Mucosa of stomach (tissue), 1 donor: ENCODE results near the gene LINC01488.

Source experiments
- H3K27me3 ChIP-seq: one replicate; pipeline ENCODE4 v1.7.0; 2013; ENCODE audit warnings: mild to moderate bottlenecking, low read length; ENCODE audit not compliant: control insufficient read depth, insufficient read depth
- H3K36me3 ChIP-seq: one replicate; pipeline ENCODE4 v1.7.0; 2013; ENCODE audit warnings: low read length; ENCODE audit not compliant: control insufficient read depth, insufficient read depth
- H3K4me1 ChIP-seq: one replicate; pipeline ENCODE4 v1.7.0; 2013; ENCODE audit warnings: mild to moderate bottlenecking, low read length; ENCODE audit not compliant: control insufficient read depth, insufficient read depth
- H3K4me3 ChIP-seq: one replicate; pipeline ENCODE4 v1.7.0; 2013; ENCODE audit warnings: low read length
- H3K9ac ChIP-seq: one replicate; pipeline ENCODE4 v1.7.0; 2013; ENCODE audit warnings: mild to moderate bottlenecking, low read length, moderate library complexity
- H3K9me3 ChIP-seq: one replicate; pipeline ENCODE4 v1.7.0; 2013; ENCODE audit warnings: mild to moderate bottlenecking, low read length, moderate library complexity; ENCODE audit not compliant: control insufficient read depth
- donor health status: Pancreatic carcinoma.

The LINC01488 gene

DNA sequence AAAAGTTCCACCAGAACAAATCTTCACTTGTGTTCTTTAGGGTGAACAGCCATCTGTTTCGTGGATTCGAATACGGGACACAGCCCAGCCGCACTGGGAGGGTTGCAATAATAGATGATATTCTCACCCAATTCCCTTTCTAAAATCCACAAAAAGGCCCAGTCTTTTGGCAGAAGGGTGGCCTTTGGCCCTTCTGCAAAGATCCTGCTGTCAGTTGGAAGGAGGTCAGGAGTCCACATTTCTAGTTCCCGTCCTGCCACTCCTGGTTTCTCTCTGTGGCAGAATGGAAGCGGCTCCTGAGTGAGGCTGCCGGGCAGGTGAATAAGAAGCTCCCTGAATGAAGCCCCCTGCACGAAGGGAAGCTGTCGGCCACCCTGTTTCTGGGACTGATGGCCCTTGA is 11.2 kb upstream of the LINC01488 start:
- Histone ChIP-seq H3K9ac (no peak overlapping the region), H3K27me3 (no peaks in the 10 kb centered on the region), H3K4me1 (peaks cover 21% of the 10 kb centered on the region), H3K36me3 (no peaks in the 10 kb centered on the region), H3K4me3 (no peak overlapping the region), H3K9me3 (no peaks in the 10 kb centered on the region)

DNA sequence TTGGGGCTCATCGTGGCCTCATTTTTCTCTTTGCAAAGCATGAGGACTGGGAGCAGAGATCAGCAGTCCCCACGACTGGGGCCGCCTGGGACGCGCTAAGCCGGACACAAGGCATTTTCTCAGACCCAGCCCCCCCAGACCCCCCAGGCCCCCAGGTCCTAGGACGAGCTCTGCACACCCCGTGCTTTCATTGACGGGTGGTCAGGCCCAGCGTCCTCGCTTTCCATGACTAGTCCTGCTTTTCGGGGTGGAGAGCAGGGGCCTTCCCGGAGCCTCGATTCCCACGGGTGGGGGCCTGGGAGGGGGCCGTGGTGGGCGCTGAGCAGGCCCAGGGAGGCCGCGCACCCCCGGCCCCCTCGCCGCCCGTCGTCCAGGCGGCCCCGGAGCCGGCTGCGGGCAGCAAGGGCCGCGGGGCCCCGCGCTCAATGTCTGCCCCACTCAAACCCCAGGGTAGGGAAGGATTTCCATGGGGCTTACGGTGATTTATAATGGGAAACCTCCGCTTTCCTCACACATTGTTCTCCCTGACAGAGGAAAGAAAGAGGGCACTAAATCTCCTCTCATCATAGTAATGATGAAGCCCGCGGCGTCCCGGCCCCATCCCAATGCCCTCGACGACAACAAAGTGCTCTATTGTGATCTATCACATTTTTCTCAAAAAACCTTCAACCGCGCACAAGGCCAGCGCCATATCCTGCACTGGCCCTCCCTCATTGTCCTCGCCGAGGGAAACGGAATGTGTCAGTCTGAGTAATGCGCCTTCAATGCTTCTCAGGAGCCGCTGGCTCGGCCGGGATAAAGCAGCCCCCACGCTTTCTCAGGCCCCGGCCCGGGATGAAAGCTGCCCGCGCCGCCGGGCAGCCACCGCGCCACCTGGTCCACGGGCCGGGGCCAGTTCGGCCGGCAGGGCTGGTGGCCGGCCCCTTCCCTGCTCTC is 10.4 kb upstream of the LINC01488 start:
- no peaks in the 10 kb centered on the region for H3K9me3 ChIP-seq
- H3K4me1 ChIP-seq, result peaks cover 13% of the 10 kb centered on the region
- no peaks in the 10 kb centered on the region for H3K36me3 ChIP-seq
- no peak overlapping the region for H3K9ac ChIP-seq
- H3K27me3 ChIP-seq, result no peaks in the 10 kb centered on the region
- H3K4me3 ChIP-seq, result no peak overlapping the region

- Histone ChIP-seq H3K9ac (no peak overlapping the region), H3K4me1 (peaks cover 18% of the 10 kb centered on the region), H3K36me3 (no peaks in the 10 kb centered on the region), H3K9me3 (no peaks in the 10 kb centered on the region), H3K4me3 (no peak overlapping the region), H3K27me3 (no peaks in the 10 kb centered on the region)
Observed at GRCh38 chr11:69471729-69472540, 9.5 kb upstream of the LINC01488 start.

DNA sequence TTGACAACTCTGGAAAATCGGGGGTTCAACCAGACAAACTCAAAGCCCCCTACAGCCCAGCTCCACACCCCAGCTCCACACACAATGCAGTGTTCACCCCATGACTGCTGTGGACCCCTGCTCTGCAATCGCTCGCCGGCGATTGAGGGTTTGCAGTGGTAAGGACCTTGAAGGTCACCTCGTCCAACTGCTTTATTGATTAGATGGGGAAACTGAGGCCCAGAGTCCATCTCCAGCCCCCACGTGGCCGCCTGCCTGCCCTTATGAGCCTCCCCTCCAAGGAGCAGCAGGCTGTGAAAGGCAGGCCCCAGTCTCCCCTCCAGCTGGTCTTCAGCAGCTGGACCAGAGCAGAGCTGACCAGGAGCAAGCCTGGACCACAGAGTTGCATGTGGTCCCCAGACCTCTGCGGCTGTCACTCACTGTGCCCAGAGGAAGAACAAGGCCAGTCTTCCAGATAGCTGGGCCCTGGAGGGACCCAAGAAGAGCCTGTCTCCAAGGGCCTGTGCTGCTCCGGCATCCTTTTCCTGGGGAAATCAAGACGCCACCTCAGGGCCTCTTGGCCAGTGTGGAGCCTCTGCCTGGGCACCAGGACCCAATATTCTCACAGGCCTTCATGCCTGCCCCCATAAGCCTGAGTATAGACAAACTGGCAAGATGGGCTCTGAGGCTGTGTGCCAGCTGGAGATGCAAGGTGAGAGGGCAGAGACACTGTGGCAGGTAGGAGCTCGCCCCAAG is 8.8 kb upstream of the LINC01488 start:
- Histone ChIP-seq H3K9ac (no peak overlapping the region), H3K36me3 (no peaks in the 10 kb centered on the region), H3K27me3 (no peaks in the 10 kb centered on the region), H3K4me1 (peaks cover 19% of the 10 kb centered on the region), H3K9me3 (no peaks in the 10 kb centered on the region), H3K4me3 (no peak overlapping the region)

DNA sequence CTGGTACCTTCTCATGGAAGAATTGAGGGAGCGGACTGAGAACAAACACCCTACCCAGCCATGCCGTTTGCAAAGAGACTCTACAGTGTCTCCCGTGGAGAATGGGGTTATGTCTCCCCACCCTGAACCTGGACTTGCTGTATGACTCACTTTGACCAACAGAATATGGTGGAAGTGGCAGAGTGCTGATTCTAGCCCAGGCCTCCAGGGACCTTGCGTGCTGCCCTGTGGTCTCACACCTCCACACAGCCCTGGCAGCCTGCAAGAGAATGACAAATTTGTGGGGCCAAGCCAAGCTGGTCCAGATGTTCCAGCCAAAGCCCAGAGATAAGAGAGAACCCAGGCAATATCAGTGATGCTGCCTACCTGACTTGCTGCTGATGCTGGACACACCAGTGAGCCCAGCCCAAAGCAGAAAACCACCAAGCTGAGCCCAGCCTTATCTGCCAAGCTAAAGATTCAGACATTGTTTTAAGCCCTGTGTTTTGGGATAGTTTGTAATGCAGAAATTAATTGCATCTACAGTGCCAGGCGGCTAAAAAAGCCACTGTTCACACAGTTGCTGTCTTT is 8.1 kb upstream of the LINC01488 start:
- no peak overlapping the region for H3K9ac ChIP-seq
- no peaks in the 10 kb centered on the region for H3K9me3 ChIP-seq
- no peaks in the 10 kb centered on the region for H3K27me3 ChIP-seq
- peaks cover 15% of the 10 kb centered on the region for H3K4me1 ChIP-seq
- no peak overlapping the region for H3K4me3 ChIP-seq
- H3K36me3 ChIP-seq, result no peaks in the 10 kb centered on the region

DNA sequence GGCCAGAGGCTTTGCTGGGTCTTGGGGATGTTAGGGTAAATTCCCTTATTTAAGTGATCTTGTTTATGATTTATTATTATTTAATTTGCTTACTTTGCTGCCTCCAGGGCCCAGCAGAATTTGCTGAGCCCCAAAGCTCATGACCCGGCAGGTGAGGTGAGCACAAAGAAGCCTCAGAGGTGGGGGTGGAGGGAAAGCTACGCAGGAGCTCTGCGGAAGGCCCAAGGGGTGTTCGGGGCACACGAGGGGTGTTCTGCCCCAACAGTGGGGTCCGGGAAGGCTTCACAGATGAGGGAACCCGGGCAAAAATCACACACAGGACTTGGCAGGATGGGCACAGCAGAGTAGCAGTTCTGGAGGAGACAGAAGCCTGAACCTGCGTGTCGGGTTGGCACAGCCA is 6.7 kb upstream of the LINC01488 start:
- H3K4me3 ChIP-seq, result no peak overlapping the region

GRCh38 chr11:69475141-69475865 is 6.2 kb upstream of the LINC01488 start:
- H3K9me3 ChIP-seq, result no peaks in the 10 kb centered on the region
- no peak overlapping the region for H3K9ac ChIP-seq
- H3K4me1 ChIP-seq, result peaks cover 27% of the 10 kb centered on the region
- H3K27me3 ChIP-seq, result no peaks in the 10 kb centered on the region
- H3K36me3 ChIP-seq, result no peaks in the 10 kb centered on the region
- H3K4me3 ChIP-seq, result no peak overlapping the region

More for the DNA sequence above, 6.7 kb upstream of the LINC01488 start:
- H3K27me3 ChIP-seq, result no peaks in the 10 kb centered on the region
- H3K4me1 ChIP-seq, result peaks cover 21% of the 10 kb centered on the region
- H3K9ac ChIP-seq, result no peak overlapping the region
- H3K9me3 ChIP-seq, result no peaks in the 10 kb centered on the region
- no peaks in the 10 kb centered on the region for H3K36me3 ChIP-seq

DNA sequence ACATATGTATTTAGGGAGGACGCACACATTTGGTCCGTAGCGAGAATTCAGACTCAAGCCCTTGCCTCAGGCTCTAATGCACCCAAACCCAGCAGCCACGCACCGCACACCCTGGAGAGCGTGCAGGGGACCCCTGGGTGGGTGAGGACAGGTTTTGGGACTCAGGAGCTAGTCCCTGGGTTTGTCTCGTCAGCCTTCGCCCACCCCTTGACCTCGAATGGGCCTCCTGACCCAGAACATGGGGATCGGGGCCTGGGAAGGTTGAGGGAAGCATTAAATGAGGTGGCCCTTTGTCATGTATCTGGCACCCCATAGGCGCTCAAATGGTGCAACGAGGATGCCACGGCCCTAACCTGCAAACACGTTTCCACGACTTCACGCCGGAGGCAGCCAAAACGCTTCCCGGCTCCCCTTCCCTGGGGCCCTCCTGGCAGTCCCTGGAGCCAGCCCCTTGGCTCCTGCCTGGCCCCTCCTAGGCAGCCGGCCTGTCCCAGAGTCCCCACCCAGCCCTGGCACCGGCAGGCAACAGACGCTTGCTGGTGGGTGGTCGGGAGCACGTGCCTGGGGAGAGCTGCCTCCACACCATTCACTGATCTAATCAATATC is 5.5 kb upstream of the LINC01488 start:
- Histone ChIP-seq H3K4me1 (peaks cover 33% of the 10 kb centered on the region), H3K9me3 (no peaks in the 10 kb centered on the region), H3K36me3 (no peaks in the 10 kb centered on the region), H3K4me3 (no peak overlapping the region), H3K27me3 (no peaks in the 10 kb centered on the region), H3K9ac (no peak overlapping the region)

GRCh38 chr11:69476509-69476961 is 4.9 kb upstream of the LINC01488 start:
- Histone ChIP-seq H3K27me3 (no peaks in the 10 kb centered on the region), H3K4me3 (no peak overlapping the region), H3K36me3 (no peaks in the 10 kb centered on the region), H3K9me3 (no peaks in the 10 kb centered on the region), H3K9ac (no peak overlapping the region), H3K4me1 (peaks cover 39% of the 10 kb centered on the region)

GRCh38 chr11:69477086-69477485 is 4.4 kb upstream of the LINC01488 start:
- Histone ChIP-seq H3K4me1 (peaks cover 41% of the 10 kb centered on the region), H3K9me3 (no peaks in the 10 kb centered on the region), H3K27me3 (no peaks in the 10 kb centered on the region), H3K4me3 (no peak overlapping the region), H3K36me3 (no peaks in the 10 kb centered on the region), H3K9ac (no peak overlapping the region)
